NCI-H1048 (cell line): Measurements from ENCODE around the gene UBE2K.
"Not testable (repeated sequence)": the region's sequence is repeated elsewhere in the genome, so short reads cannot be mapped to it uniquely, and the experiment has no call there.

Experiments
- DNase-seq: peaks from one replicate; lab custom pipeline; 2025; lab: John Stamatoyannopoulos, UW

Gene UBE2K

DNA sequence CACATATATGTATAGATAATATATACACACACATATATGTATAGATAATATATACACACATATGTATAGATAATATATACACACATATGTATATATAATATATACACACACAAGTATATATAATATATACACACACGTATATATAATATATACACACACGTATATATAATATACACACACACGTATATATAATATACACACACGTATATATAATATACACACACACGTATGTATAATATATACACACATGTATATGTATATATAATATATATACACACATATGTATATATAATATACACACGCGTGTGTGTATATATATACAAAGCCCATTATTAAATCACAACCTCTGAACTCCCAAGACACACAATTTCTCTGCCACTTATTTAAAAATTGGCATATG lies 8.0 kb upstream of the UBE2K start:
- no peak for DNase-seq

DNA sequence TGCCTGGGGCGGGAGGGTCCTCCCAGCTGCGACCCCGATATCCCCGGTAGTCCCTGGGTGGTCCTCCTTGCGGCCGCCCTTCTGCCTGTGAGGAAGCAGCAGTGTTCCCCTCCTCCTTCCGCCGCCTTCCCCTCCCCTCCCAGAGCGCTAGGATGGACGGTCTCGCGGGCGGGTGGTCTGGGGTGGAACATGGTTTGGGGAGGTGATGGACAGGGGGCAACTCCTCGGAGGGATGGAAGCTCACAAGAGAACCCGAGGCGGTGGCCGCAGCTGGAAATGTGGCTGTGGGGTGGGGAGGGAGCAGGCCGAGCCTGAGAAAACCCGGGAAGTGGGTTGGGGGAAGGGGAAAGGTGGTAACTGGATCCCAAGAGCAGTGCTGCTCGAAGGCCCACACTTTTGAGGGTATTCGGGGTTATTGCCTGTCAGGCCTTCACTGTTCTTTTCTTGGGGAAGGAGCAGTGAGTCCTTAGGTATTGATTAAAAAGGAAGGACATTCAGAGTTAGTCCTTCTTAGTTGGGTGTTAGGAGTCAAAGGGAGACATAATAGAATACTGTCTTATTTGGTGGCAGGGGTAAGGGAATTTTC lies 581 bp downstream of the UBE2K start:
- peak; percentile 30 for DNase-seq

DNA sequence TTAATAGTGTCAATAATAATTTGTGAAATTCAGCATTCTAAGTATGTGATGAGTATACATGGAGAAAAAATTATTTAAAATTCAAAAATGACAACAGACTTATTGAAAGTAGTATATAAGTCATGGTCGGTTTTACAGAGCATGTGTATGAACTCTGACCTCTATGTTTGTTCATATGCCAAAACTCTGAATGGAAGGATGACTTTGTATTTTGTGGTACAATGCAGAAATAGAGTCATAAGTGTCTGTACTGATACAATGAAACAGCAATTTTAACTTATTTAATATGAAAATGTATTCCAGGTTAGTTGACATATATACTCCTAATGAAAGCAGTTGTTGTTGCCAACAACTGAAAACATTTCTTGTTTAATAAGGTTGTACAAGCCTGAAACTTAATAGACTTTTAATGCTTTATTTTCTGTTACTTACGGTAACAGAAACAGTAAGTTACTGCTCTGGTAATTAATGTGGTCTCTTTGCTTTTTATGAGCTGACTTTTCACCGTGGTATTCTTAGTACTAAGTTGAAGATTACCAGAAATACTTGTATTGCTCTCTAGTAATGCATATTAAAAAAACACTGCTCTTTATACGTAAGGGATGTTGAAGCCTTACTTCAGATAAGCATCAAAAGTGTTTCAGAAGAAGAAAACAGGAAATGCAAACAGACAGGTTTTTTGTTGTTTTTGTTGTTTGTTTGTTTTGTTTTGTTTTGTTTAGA lies 1.9 kb downstream of the UBE2K start:
- DNase-seq: no peak

DNA sequence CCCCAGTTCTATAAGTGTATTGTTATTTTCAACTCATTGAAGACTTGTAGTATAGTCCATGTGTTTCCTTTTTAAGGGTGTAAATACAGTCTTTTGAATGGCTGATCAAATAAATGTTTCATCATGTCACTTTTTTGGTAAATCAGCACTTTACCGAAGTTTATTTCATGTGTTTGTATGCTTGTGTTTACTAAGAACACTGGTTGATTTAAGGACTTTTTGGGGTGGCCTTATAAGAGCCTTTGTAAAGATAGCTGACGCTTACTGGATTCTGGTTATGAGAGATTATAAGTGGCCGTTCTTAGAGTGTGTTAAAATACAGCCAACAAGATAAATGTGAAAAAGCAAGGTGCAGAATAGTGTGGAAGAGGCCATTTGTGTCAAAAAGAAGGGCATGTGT lies 2.6 kb downstream of the UBE2K start:
- no peak for DNase-seq

DNA sequence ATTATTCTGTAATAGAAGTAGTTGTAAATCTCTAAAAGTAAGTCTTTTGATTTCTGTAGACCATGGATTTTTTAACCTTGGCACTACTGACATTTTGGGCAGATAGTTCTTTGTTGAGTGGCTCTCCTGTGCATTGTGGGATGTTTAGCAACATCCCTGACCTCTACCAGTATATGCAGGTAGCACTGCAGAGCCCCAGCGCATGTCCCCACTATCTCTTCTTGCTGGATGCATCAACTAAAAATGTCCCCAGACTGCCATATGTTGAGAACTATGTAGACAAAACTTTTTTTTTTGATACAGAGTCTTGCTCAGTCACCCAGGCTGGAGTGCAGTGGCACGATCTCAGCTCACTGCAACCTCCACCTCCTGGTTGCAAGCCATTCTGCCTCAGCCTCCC lies 4.8 kb downstream of the UBE2K start:
- no peak for DNase-seq

DNA sequence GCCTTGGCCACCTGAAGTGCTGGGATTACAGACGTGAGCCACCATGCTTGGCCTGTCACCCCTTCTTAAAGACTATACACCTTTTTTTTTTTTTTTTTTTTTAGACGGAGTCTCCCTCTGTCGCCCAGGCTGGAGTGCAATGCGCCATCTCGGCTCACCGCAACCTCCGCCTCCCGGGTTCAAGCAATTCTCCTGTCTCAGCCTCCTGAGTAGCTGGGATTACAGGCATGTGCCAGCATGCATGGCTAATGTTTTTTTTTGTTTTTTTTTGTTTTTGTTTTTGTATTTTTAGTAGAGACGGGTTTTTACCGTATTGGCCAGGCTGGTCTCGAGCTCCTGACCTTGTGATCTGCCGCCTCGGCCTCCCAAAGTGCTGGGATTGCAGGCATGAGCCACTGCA lies 6.9 kb downstream of the UBE2K start:
- DNase-seq: not testable (repeated sequence)

DNA sequence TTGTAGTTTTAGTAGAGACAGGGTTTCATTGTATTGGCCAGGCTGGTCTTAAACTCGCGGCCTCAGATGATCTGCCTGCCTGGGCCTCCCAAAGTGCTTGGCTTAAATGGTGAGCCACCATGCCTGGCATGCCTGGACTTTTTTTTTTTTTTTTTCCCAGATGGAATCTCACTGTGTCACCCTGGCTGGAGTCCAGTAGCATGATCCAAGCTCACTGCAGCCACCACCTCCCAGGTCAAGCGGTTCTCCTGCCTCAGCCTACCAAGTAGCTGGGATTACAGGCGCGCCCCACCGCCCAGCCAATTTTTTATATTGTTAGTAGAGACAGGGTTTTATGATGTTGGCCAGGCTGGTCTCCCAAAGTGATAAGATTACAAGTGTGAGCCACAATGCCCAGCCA lies 8.4 kb downstream of the UBE2K start:
- no peak for DNase-seq

DNA sequence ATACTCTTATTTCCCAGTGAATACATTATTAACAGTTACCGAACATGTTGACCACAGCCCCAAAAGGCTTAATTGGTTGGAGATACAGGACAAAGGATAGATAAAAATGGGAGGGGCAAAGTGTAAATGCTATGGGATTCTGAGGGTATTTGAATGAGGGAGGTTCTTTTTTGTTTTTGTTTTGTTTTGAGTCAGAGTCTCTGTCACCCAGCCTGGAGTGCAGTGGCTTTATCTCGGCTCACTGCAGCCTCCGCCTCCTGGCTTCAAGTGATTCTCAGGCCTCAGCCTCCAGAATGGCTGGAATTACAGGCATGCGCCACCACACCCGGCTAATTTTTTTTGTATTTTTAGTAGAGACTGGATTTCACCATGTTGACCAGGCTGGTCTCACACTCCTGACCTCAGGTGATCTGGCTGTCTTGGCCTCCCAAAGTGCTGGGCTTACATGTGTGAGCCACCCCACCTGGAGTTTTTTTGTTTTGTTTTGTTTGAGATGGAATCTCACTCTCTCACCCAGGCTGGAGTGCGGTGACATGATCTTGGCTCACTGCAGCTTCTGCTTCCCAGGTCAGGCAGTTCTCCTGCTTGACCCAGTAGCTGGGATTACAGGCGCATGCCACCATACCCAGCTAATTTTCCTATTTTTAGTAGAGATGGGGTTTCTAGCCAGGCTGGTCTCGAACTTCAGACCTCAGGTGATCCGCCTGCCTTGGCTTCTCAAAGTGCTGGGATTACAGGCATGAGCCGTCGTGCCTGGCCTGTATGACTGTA lies 9.0 kb downstream of the UBE2K start:
- no peak for DNase-seq

DNA sequence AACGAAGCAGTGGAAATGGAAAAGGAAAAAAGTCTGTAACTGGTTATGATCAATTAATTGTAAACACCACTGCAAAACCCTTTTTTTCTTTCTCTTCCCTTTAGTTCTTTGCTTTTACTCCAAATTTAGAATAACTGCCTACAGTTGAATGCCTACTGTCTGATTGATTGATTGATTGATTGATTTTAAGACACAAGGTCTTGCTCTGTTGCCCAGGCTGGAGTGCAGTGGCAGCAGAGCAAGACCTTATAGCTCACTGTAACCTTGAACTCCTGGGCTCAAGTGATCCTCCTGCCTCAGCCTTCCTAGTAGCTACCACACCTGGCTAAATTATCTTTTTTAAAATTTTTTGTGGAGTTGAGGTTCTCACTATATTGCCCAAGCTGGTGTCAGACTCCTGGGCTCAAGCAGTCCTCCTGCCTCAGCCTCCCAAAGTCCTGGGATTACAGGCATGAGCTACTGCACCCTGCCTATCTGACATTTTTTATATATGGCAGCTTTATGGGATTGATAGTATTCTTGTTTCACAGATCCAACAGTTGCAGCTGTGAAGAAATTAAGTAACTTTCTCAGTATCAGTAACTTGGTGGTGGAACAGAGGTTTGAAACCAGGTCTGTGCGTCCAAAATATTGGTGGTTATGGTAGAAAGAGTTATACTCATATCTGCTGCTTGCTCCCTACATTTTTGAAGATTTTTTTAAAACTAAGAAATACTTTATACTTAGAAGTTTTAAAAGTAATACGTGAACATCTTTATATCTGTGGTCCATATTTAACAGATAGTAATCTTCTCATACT lies 12.4 kb downstream of the UBE2K start:
- DNase-seq: no peak

DNA sequence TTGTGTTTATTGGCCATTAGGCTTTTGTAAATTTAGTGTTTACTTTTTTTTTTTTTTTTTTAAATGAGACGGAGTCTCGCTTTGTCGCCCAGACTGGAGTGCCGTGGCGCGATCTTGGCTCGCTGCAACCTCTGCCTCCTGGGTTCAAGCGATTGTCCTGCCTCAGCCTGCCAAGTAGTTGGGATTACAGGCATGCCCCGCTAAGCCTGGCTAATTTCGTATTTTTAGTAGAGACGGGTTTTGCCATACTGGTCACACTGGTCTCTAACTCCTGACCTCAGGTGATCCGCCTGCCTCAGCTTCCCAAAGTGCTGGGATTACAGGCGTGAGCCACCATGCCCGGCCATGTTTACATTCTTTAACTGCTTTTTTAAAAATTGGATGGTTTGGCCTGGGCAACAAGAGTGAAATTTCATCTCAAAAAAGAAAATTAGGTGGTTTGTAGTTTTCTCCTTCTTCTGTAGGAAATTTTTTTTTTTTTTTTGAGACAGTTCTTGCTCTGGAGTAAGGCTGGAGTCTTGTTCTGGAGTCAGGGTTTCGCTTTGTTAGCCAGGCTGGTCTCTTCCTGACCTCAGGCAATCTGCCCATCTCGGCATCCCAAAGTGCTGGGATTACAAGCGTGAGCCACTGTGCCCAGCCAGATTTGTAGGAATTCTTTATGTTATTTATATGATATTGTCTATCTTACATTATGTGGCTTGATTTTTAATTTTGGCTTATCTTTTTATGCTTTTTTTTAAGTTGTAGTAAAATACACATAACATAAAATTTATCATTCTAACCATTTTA lies 15.1 kb downstream of the UBE2K start:
- no peak for DNase-seq

DNA sequence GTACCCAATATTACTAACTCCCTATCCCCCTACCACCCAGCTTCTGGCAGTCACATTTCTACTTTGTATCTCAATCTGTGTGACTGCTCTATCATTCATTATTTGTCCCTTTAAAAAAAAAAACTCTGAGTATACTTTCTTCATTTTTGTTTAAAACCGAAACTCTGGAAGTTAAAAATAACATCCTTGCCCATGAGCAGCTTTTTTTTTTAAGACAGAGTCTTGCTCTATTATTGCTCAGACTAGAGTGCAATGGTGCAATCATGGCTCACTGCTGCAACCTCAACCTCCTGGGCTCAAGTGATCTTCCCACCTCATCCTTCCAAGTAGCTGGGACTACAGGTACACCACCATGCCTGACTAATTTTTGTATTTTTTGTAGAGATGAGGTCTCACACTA lies 15.8 kb downstream of the UBE2K start:
- DNase-seq: no peak

DNA sequence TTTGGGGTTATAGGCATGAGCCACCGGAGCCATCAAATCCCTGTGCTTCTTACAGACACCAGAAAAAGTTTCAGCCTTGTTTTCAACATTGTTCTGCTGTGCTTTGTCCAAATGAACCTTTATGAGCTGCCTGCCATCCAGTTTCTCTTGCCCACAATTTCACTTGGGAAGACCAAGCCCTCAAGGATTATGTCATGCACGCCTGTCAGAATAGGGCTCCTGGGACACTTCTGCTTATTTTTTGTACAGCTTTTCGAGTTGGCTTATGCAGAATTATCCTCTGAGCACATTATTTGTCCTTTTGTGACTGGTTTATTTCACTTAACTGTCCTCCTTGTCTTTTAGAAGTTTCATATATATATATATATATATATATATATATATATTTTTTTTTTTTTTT lies 16.2 kb downstream of the UBE2K start:
- DNase-seq: no peak

DNA sequence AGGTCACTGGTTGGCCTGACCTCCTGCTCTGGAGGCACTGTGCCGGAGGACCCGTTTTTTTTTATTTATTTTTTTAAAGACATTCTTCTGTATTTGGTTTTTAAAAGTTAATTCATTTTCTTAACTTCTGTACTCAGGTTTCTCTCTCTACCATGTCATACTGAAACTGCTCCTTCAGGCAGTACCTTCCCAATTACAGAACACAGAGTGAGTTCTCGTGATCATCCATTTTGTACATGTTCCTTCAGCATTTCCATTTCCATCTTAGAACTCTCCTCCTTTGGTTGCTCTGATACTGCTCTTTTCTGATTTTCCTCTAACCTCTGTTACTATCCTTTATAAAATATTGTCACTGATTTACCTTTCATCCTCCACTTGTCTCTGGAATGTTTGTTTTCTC lies 17.9 kb downstream of the UBE2K start:
- no peak for DNase-seq

DNA sequence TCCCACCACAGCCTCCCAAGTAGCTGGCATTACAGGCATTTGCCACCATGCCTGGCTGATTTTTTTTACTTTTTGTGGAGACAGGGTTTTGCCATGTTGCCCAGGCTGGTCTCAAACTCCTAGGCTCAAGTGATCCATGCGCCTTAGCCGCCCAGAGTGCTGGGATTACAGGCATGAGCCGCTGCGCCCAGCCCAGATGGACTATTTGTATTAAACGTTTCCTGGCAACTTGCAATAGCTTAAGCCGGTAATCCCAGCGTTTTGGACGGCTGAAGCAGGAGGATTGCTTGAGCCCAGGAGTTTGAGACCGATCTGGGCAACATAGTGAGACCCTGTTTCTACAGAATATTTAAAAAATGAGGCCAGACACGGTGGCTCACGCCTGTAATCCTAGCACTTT lies 18.4 kb downstream of the UBE2K start:
- no peak for DNase-seq

DNA sequence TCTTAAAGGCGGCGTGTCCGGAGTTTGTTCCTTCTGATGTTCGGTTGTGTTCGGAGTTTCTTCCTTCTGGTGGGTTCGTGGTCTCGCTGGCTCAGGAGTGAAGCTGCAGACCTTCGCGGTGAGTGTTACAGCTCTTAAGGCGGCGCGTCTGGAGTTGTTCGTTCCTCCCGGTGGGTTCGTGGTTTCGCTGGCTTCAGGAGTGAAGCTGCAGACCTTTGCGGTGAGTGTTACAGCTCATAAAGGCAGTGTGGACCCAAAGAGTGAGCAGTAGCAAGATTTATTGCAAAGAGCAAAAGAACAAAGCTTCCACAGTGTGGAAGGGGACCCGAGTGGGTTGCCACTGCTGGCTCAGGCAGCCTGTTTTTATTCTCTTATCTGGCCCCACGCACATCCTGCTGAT lies 19.8 kb downstream of the UBE2K start:
- DNase-seq: not testable (repeated sequence)

DNA sequence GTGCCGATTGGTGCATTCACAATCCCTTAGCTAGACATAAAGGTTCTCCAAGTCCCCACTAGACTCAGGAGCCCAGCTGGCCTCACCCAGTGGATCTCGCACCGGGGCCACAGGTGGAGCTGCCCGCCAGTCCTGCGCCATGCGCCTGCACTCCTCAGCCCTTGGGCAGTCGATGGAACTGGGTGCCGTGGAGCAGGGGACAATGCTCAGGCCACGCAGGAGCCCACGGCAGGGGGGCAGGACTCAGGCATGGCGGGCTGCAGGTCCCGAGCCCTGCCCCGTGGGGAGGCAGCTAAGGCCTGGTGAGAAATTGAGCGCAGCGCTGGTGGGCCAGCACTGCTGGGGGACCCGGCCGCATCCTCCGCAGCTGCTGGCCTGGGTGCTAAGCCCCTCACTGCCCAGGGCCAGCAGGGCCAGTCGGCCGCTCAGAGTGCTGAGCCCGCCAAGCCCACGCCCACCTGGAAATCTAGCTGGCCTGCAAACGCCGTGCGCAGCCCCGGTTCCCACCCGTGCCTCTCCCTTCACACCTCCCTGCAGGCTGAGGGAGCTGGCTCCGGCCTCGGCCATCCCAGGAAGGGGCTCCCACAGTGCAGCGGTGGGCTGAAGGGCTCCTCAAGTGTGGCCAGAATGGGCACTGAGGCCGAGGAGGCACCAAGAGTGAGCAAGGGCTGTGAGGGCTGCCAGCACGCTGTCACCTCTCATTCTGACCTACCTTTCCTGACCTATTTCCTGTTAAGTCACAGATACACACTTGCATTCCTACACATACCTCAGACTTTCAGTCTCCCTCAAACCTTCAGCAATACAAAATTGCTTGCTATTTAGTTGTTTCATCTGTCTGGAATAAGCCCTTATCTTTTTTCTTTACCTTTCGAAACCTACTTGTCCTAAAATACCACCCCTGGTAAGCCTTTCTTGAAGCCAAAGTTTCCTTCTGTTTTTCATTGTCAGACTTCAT lies 20.7 kb downstream of the UBE2K start:
- no peak for DNase-seq

DNA sequence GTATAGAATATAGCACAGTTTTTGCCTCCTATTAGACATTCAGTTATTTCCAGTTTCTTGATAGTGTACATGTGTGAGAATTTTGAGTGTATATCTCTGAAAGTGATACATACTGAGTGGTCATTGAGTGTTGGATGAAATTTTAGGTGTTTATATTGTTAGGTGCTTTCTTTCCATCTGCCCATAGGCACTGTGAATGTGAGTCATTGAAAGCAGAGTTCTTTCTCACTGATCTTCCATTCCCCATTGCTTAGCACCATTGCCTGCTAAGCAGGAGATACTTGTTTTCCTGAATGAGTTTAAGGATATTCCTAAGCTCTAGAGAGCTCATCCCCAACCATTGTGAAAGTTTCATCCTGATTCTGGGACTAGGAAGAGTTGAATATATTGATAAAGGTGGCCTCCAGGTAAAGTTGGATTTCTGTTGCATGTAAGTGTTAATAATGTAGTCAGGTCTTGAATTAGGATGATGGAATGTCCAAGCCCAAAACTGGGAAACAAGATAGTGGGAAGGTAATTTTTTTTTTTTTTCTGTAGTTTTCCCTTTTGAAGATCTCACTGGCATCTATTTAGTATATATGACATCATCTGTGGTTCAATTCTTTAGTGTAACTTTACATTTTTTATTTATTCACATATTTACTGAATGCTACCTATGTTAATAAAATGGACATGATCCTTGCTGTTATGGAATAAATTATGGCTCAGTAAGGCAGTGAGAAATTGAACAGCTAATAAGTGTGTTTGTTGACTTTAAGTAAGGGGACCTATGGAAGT lies 22.1 kb downstream of the UBE2K start:
- no peak for DNase-seq

DNA sequence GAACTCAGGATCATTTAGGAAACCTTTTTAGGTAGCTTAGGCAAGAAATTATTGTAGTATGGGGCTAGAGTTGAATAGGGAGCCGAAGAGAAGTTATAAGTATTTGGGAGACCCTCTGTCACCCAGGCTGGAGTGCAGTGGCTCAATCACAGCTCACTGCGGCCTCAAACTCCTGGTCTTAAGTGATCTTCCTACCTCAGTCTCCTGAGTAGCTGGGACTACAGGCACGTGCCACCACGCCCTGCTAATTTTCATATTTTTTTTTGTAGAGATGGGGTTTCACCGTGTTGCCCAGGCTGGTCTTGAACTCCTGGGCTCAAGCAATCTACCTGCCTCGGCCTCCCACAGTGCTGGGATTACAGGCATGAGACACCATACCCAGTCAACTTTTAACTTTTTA lies 23.3 kb downstream of the UBE2K start:
- not testable (repeated sequence) for DNase-seq

DNA sequence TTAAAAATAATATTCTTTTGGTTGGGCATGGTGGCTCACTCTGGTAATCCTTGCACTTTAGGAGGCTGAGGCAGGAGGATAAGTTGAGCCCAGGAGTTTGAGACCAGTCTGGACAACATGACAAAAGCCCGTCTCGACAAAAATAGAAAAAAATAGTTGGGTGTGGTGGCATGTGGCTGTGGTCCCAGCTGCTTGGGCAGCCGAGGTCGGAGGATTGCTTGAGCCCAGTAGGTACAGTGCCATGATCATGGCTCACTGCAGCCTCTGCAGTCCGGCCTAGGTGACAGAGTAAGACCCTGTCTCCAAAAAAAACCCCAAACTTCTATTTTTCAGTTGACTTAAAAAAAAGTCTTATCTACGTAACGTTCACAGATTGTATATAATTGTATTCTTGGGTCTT lies 23.9 kb downstream of the UBE2K start:
- no peak for DNase-seq

DNA sequence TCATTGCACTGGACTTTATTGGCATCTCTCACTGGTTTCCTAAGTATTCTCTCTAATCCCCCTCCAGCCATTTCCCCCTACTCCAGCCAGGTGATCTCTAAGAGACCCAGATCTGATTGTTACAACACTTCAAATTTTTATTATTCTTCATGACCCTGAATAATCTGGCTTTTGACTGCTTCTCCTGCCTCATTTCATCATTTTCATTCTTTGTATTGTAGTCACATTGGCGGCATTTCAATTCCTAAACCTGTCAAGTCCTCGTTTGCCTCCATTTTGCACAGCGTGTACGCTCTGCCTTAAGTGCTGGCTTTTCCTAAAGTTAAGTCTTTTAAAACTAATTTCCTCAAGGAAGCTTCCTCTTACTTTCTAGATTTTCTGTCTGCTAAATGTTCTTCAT lies 31.6 kb downstream of the UBE2K start:
- no peak for DNase-seq
